Nephron progenitor cell (in vitro differentiated cells): ENCODE measurements around the gene ACAN.

Source experiments
- DNase-seq: peaks from one replicate; pipeline ENCODE4 v3.0.0; 2021
- H3K27ac Mint-ChIP-seq: 2 replicates; pipeline ENCODE4 v1.8.0; 2021; ENCODE audit warnings: mild to moderate bottlenecking, moderate library complexity, mixed read lengths
- H3K27me3 Mint-ChIP-seq: 2 replicates; pipeline ENCODE4 v1.8.0; 2021; ENCODE audit warnings: mild to moderate bottlenecking, low read depth, mixed read lengths; ENCODE audit not compliant: poor library complexity
- H3K36me3 Mint-ChIP-seq: 2 replicates; pipeline ENCODE4 v1.8.0; 2021; ENCODE audit warnings: low read depth, mixed read lengths
- H3K4me1 Mint-ChIP-seq: 2 replicates; pipeline ENCODE4 v1.8.0; 2021; ENCODE audit warnings: mixed read lengths
- H3K4me3 Mint-ChIP-seq: 2 replicates; pipeline ENCODE4 v1.8.0; 2021; ENCODE audit warnings: mild to moderate bottlenecking, moderate library complexity, mixed read lengths
- H3K9me3 Mint-ChIP-seq: 2 replicates; pipeline ENCODE4 v1.8.0; 2021; ENCODE audit warnings: mild to moderate bottlenecking, moderate library complexity, mixed read lengths
- CTCF ChIP-seq: fragments of 200-600 bp; sonication (generic); IDR thresholded peaks from 2 replicates; pipeline ENCODE4 v1.5.0; 2021; ENCODE audit warnings: antibody characterized with exemption

The ACAN gene

GRCh38 chr15:88860212-88860611, 57.0 kb downstream of the ACAN start:
- Mint-ChIP-seq H3K27me3 (peaks cover 17% of the 10 kb centered on the region), H3K27ac (peak overlapping the region; percentile 32), H3K9me3 (peaks cover 13% of the 10 kb centered on the region), H3K4me3 (no peak overlapping the region), H3K36me3 (peaks cover 5% of the 10 kb centered on the region), H3K4me1 (peaks cover 11% of the 10 kb centered on the region)
- TF ChIP-seq CTCF: no peak
- no peak for DNase-seq

DNA sequence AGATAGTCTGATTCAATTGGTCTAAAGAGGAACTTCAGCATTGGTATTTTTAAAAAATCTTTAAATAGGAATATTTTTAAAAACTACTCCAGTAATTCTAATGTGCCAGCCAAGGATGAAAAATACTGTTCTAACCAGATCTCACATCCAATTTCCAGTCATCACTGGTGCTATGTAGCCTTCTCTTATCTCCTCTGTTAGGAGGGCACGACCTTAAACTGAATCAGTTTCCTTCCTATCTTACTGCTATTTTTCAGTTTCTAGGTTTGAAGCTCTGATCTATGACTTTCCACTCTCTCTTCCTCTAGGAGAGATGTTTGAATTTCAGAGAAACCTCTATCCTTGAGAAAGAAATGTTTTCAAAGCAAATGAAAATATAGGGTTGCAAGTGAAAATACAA, 60.2 kb downstream of the ACAN start:
- Mint-ChIP-seq H3K4me1 (peaks cover 19% of the 10 kb centered on the region), H3K4me3 (no peak overlapping the region), H3K27ac (no peak overlapping the region), H3K27me3 (peaks cover 14% of the 10 kb centered on the region), H3K9me3 (peaks cover 16% of the 10 kb centered on the region), H3K36me3 (peaks cover 5% of the 10 kb centered on the region)
- no peak for DNase-seq
- no peak for TF ChIP-seq CTCF

DNA sequence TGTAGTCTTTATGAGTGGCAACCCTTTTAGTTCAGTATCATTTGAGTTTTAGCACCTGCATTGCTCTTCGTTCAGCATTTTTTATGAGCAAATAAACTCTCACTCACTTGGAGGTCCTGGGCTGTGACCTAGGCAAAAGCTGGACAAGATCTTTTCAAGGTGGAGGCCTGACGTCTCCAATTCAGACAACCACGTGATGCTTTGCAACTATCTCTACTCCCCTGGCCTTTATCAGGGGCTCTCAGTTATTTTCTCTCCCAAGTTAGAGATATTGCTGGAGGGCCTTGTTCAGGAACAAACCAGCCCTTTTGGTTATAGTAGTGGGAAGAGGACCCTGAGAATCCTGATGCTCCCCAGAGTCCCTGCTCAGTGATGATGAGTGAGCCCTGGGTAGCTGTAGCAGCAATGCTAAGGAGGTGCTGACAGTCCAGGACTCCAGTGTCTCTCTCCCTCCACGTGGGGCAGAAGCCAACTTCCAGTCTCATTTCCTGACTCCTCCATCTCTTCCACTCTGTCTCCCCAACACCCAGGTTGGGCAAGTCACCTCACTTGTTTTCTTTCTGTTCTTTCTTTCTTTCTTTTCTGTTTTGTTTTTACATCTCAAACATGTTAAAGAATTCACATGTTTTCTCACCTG, 61.7 kb downstream of the ACAN start:
- peaks cover 5% of the 10 kb centered on the region for H3K36me3 Mint-ChIP-seq
- no peak overlapping the region for H3K27ac Mint-ChIP-seq
- H3K4me1 Mint-ChIP-seq: peaks cover 19% of the 10 kb centered on the region
- no peak overlapping the region for H3K4me3 Mint-ChIP-seq
- no peak for TF ChIP-seq CTCF
- peaks cover 19% of the 10 kb centered on the region for H3K9me3 Mint-ChIP-seq
- H3K27me3 Mint-ChIP-seq: peaks cover 8% of the 10 kb centered on the region
- no peak for DNase-seq

- H3K27me3 Mint-ChIP-seq: peaks cover 8% of the 10 kb centered on the region
- TF ChIP-seq CTCF: no peak
- H3K9me3 Mint-ChIP-seq: peaks cover 23% of the 10 kb centered on the region
- H3K4me3 Mint-ChIP-seq: no peak overlapping the region
- H3K4me1 Mint-ChIP-seq: peaks cover 19% of the 10 kb centered on the region
- H3K27ac Mint-ChIP-seq: no peak overlapping the region
- H3K36me3 Mint-ChIP-seq: peaks cover 5% of the 10 kb centered on the region
- DNase-seq: no peak
Measured at GRCh38 chr15:88865498-88866099, 62.4 kb downstream of the ACAN start.

DNA sequence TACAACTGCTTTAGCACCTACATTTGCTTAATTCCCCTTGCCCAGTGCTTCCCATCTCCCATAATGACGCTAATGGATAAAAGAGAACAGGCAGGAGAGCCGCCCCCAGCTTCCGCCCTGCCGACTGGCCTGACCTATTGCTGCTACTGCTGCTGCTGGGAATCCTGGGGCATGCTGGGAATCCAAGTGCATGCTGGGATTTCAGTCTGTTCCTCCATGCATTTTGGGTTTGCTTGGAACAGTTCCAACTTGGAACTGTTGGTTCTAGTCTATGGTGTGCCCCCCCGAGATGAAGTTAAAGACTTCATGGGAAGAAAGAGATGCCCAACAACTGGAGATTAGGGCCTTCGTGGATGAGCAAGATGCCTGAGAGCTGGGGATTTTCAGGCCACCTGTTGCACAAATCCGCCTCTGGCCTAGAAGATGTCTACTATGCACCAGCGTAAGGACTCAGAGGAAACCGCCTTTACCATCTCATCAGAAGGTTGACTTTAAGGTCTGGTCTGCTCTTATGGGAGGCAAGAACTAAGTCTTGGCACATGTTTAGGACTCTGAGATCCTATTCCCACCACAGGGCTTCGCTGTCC, 63.2 kb downstream of the ACAN start:
- Mint-ChIP-seq H3K4me3 (no peak overlapping the region), H3K9me3 (peaks cover 23% of the 10 kb centered on the region), H3K27me3 (peaks cover 6% of the 10 kb centered on the region), H3K36me3 (peaks cover 5% of the 10 kb centered on the region), H3K27ac (no peak overlapping the region), H3K4me1 (peaks cover 18% of the 10 kb centered on the region)
- TF ChIP-seq CTCF: no peak
- DNase-seq: no peak
